Activated CD4-positive, alpha-beta T cell treated with anti-CD3 and anti-CD28 coated beads, Interleukin-2, amount 10 ng/mL, durations not matched to agents 7 days and 5 days (primary cell): ENCODE data around the gene DGKD. TPM values are rescaled to one million over a fixed set of nuclear protein-coding genes. Genes with fewer than 3 reads are reported as not detected.

Source experiments
- CTCF ChIA-PET: fragments of 350-600 bp; sonication (Branson Sonifier 250); formaldehyde crosslinking; loops from one replicate; lab custom pipeline; 2021; ENCODE audit warnings: antibody characterized with exemption; lab: Charles Lee
- POLR2A ChIA-PET: fragments of 350-600 bp; sonication (Branson Sonifier 250); formaldehyde crosslinking; loops from one replicate; lab custom pipeline; 2021; ENCODE audit warnings: antibody characterized with exemption; lab: Charles Lee
- DNase-seq: peaks from one replicate; pipeline ENCODE4 v3.0.0-alpha.2; 2020
- H3K27ac Mint-ChIP-seq: one replicate; pipeline ENCODE4 v1.8.0; 2021; ENCODE audit warnings: mild to moderate bottlenecking, moderate library complexity, mixed read lengths
- H3K27me3 Mint-ChIP-seq: one replicate; pipeline ENCODE4 v1.8.0; 2021; ENCODE audit warnings: mixed read lengths
- H3K36me3 Mint-ChIP-seq: one replicate; pipeline ENCODE4 v1.8.0; 2021; ENCODE audit warnings: low read depth, mixed read lengths
- H3K4me1 Mint-ChIP-seq: one replicate; pipeline ENCODE4 v1.8.0; 2021; ENCODE audit warnings: mixed read lengths
- H3K4me3 Mint-ChIP-seq: one replicate; pipeline ENCODE4 v1.8.0; 2021; ENCODE audit warnings: mild to moderate bottlenecking, moderate library complexity, mixed read lengths
- H3K9me3 Mint-ChIP-seq: one replicate; pipeline ENCODE4 v1.8.0; 2021; ENCODE audit warnings: mixed read lengths
- total RNA-seq, 2 experiments: library from RNA; stranded (reverse); gene quantifications; one replicate each; pipeline ENCODE4 v1.2.3, GENCODE V29; 2021

DGKD gene
- total RNA-seq, 2 experiments from 2014 or later, result 84.1 to 97.5 TPM

GRCh38 chr2:233354971-233355574, 779 bp downstream of the DGKD start:
- no peaks in the 10 kb centered on the region for H3K9me3 Mint-ChIP-seq
- POLR2A ChIA-PET, result no interaction called here
- H3K4me3 Mint-ChIP-seq, result peak overlapping the region; percentile 82

GRCh38 chr2:233355916-233356315, 1.6 kb downstream of the DGKD start:
- Mint-ChIP-seq H3K36me3 (peaks cover 39% of the 10 kb centered on the region), H3K27me3 (no peaks in the 10 kb centered on the region), H3K4me1 (peaks cover 68% of the 10 kb centered on the region), H3K9me3 (no peaks in the 10 kb centered on the region), H3K4me3 (peak overlapping the region; percentile 82), H3K27ac (peak overlapping the region; percentile 81)
- DNase-seq, result no peak
- CTCF ChIA-PET, result interaction anchor here (1.0 to 2.9 kb wide), 5 partner anchors 9 to 83 kb away, joined by 3 to 13 read pairs (median 3); no protein-coding TSS in a partner anchor
- POLR2A ChIA-PET, result interaction anchor here (0.6 kb wide), 1 partner anchor 86 kb away, joined by 6 read pairs; no protein-coding TSS in a partner anchor

More at GRCh38 chr2:233354971-233355574, 779 bp downstream of the DGKD start:
- Mint-ChIP-seq H3K27me3 (no peaks in the 10 kb centered on the region), H3K4me1 (peaks cover 75% of the 10 kb centered on the region), H3K27ac (peak overlapping the region; percentile 81), H3K36me3 (peaks cover 36% of the 10 kb centered on the region)
- CTCF ChIA-PET, result interaction anchor here (1.0 to 2.0 kb wide), 7 partner anchors 10 to 84 kb away, joined by 3 to 8 read pairs (median 3); no protein-coding TSS in a partner anchor
- DNase-seq, result peak; percentile 13

GRCh38 chr2:233356546-233357308, 2.4 kb downstream of the DGKD start:
- Mint-ChIP-seq H3K36me3 (peaks cover 44% of the 10 kb centered on the region), H3K4me3 (peak overlapping the region; percentile 82), H3K27ac (no peak overlapping the region), H3K9me3 (no peaks in the 10 kb centered on the region), H3K27me3 (no peaks in the 10 kb centered on the region), H3K4me1 (peaks cover 62% of the 10 kb centered on the region)
- CTCF ChIA-PET, result interaction anchor here (1.2 to 2.9 kb wide), 6 partner anchors 9 to 113 kb away, joined by 3 to 13 read pairs (median 4); no protein-coding TSS in a partner anchor
- DNase-seq, result no peak
- POLR2A ChIA-PET, result interaction anchor here (0.6 to 0.7 kb wide), 2 partner anchors 62 to 87 kb away, joined by 3 to 6 read pairs; no protein-coding TSS in a partner anchor

- peaks cover 58% of the 10 kb centered on the region for H3K4me1 Mint-ChIP-seq
- peaks cover 50% of the 10 kb centered on the region for H3K36me3 Mint-ChIP-seq
- no peak for DNase-seq
- POLR2A ChIA-PET, result no interaction called here
- CTCF ChIA-PET, result interaction anchor here (1.4 to 2.9 kb wide), 2 partner anchors 8 to 14 kb away, joined by 4 to 13 read pairs; no protein-coding TSS in a partner anchor
- H3K9me3 Mint-ChIP-seq, result no peaks in the 10 kb centered on the region
- H3K27ac Mint-ChIP-seq, result no peak overlapping the region
- no peaks in the 10 kb centered on the region for H3K27me3 Mint-ChIP-seq
- no peak overlapping the region for H3K4me3 Mint-ChIP-seq
Observed at GRCh38 chr2:233358335-233358734, 4.0 kb downstream of the DGKD start.

GRCh38 chr2:233358947-233359346, 4.7 kb downstream of the DGKD start:
- H3K27me3 Mint-ChIP-seq, result no peaks in the 10 kb centered on the region
- H3K4me1 Mint-ChIP-seq, result peaks cover 52% of the 10 kb centered on the region
- peaks cover 2% of the 10 kb centered on the region for H3K9me3 Mint-ChIP-seq
- POLR2A ChIA-PET, result no interaction called here
- H3K4me3 Mint-ChIP-seq, result no peak overlapping the region
- CTCF ChIA-PET, result no interaction called here
- DNase-seq, result no peak
- peaks cover 56% of the 10 kb centered on the region for H3K36me3 Mint-ChIP-seq
- H3K27ac Mint-ChIP-seq, result no peak overlapping the region

GRCh38 chr2:233359823-233360222, 5.5 kb downstream of the DGKD start:
- no peak for DNase-seq
- Mint-ChIP-seq H3K27me3 (no peaks in the 10 kb centered on the region), H3K36me3 (peaks cover 62% of the 10 kb centered on the region), H3K27ac (no peak overlapping the region), H3K9me3 (peaks cover 2% of the 10 kb centered on the region), H3K4me1 (peaks cover 52% of the 10 kb centered on the region), H3K4me3 (no peak overlapping the region)
- ChIA-PET CTCF (interaction anchor here (2.1 kb wide), 1 partner anchor 28 kb away, joined by 7 read pairs; no protein-coding TSS in a partner anchor), POLR2A (no interaction called here)

GRCh38 chr2:233360771-233361176, 6.5 kb downstream of the DGKD start:
- POLR2A ChIA-PET, result no interaction called here
- DNase-seq, result no peak
- H3K27ac Mint-ChIP-seq, result no peak overlapping the region
- peaks cover 59% of the 10 kb centered on the region for H3K36me3 Mint-ChIP-seq
- peaks cover 45% of the 10 kb centered on the region for H3K4me1 Mint-ChIP-seq
- no peaks in the 10 kb centered on the region for H3K27me3 Mint-ChIP-seq
- no peak overlapping the region for H3K4me3 Mint-ChIP-seq
- peaks cover 2% of the 10 kb centered on the region for H3K9me3 Mint-ChIP-seq
- CTCF ChIA-PET, result interaction anchor here (2.0 to 2.1 kb wide), 2 partner anchors 27 to 29 kb away, joined by 6 to 7 read pairs; no protein-coding TSS in a partner anchor

- Mint-ChIP-seq H3K9me3 (peaks cover 2% of the 10 kb centered on the region), H3K27me3 (no peaks in the 10 kb centered on the region), H3K4me1 (peaks cover 42% of the 10 kb centered on the region), H3K4me3 (no peak overlapping the region), H3K36me3 (peaks cover 58% of the 10 kb centered on the region), H3K27ac (no peak overlapping the region)
- ChIA-PET CTCF (interaction anchor here (2.0 to 2.1 kb wide), 2 partner anchors 27 to 30 kb away, joined by 6 to 7 read pairs; no protein-coding TSS in a partner anchor), POLR2A (no interaction called here)
- no peak for DNase-seq
Observed at GRCh38 chr2:233361297-233361696, 7.0 kb downstream of the DGKD start.

GRCh38 chr2:233362742-233363141, 8.4 kb downstream of the DGKD start:
- no peak for DNase-seq
- ChIA-PET POLR2A (no interaction called here), CTCF (interaction anchor here (1.4 kb wide), 1 partner anchor 9 kb away, joined by 4 read pairs; no protein-coding TSS in a partner anchor)
- peaks cover 53% of the 10 kb centered on the region for H3K36me3 Mint-ChIP-seq
- no peak overlapping the region for H3K27ac Mint-ChIP-seq
- H3K4me3 Mint-ChIP-seq, result no peak overlapping the region
- peaks cover 32% of the 10 kb centered on the region for H3K4me1 Mint-ChIP-seq
- no peaks in the 10 kb centered on the region for H3K27me3 Mint-ChIP-seq
- peaks cover 2% of the 10 kb centered on the region for H3K9me3 Mint-ChIP-seq

- DNase-seq, result no peak
- H3K9me3 Mint-ChIP-seq, result peaks cover 2% of the 10 kb centered on the region
- peaks cover 26% of the 10 kb centered on the region for H3K4me1 Mint-ChIP-seq
- H3K27ac Mint-ChIP-seq, result no peak overlapping the region
- H3K4me3 Mint-ChIP-seq, result no peak overlapping the region
- H3K27me3 Mint-ChIP-seq, result no peaks in the 10 kb centered on the region
- ChIA-PET POLR2A (no interaction called here), CTCF (interaction anchor here (1.1 kb wide), 1 partner anchor 15 kb away, joined by 7 read pairs; no protein-coding TSS in a partner anchor)
- H3K36me3 Mint-ChIP-seq, result peaks cover 50% of the 10 kb centered on the region
Observed at GRCh38 chr2:233363744-233364235, 9.5 kb downstream of the DGKD start.

GRCh38 chr2:233365861-233366520, 11.7 kb downstream of the DGKD start:
- peaks cover 44% of the 10 kb centered on the region for H3K36me3 Mint-ChIP-seq
- POLR2A ChIA-PET, result no interaction called here
- CTCF ChIA-PET, result interaction anchor here (0.8 to 1.3 kb wide), 4 partner anchors 8 to 528 kb away, joined by 3 to 4 read pairs (median 3); partner anchors contain the start of gene DGKD
- peaks cover 2% of the 10 kb centered on the region for H3K9me3 Mint-ChIP-seq
- no peak for DNase-seq
- no peaks in the 10 kb centered on the region for H3K27me3 Mint-ChIP-seq
- H3K27ac Mint-ChIP-seq, result peak overlapping the region; percentile 57
- peaks cover 21% of the 10 kb centered on the region for H3K4me1 Mint-ChIP-seq
- H3K4me3 Mint-ChIP-seq, result no peak overlapping the region

GRCh38 chr2:233367586-233367985, 13.3 kb downstream of the DGKD start:
- H3K36me3 Mint-ChIP-seq, result peaks cover 37% of the 10 kb centered on the region
- DNase-seq, result no peak
- ChIA-PET POLR2A (no interaction called here), CTCF (no interaction called here)
- no peaks in the 10 kb centered on the region for H3K27me3 Mint-ChIP-seq
- no peak overlapping the region for H3K27ac Mint-ChIP-seq
- H3K4me3 Mint-ChIP-seq, result no peak overlapping the region
- peaks cover 21% of the 10 kb centered on the region for H3K4me1 Mint-ChIP-seq
- H3K9me3 Mint-ChIP-seq, result peaks cover 2% of the 10 kb centered on the region
